Lower leg skin (tissue), 4 donors: ENCODE data around the gene NCKAP5. TPM values are rescaled to one million over a fixed set of nuclear protein-coding genes. Genes with fewer than 3 reads are reported as not detected.

ENCODE experiments used
- DNase-seq, 2 donors: peaks; one replicate each; pipeline ENCODE4 v3.0.0-alpha.2; 2019; ENCODE audit warnings: low spot score in 2 of 2
- H3K4me3 ChIP-seq: fragments of 200-600 bp; sonication (generic); 2 replicates; pipeline ENCODE4 v1.5.1; 2017; ENCODE audit warnings: mild to moderate bottlenecking, low read depth; ENCODE audit not compliant: poor library complexity, severe bottlenecking
- POLR2A ChIP-seq, 2 donors: fragments of 450-650 bp; IDR thresholded peaks; one replicate each; pipeline ENCODE4 v1.6.1; 2016 to 2017; ENCODE audit warnings: antibody characterized with exemption in 2 of 2, mild to moderate bottlenecking in 1 of 2, moderate library complexity in 1 of 2
- WGBS, 2 donors: methylation state at CpG; one replicate each; pipeline ENCODE4 v1.1.5; 2018; 5-methylcytosine and 5-hydroxymethylcytosine counted together
- intact Hi-C: fragments of 100-400 bp; cut with DNase I; formaldehyde crosslinking; loops from one replicate; pipeline ENCODE4 v1.15.0; 2023; ENCODE audit warnings: low total_unique reads
- total RNA-seq, 4 donors: library from RNA; depleted of rRNA; stranded (reverse); fragments of >200 nt; gene quantifications; one replicate each; pipeline ENCODE4 v1.1.0, GENCODE V29; 2016
- TF ChIP-seq, protein P1 (sequence below), 3 donors: fragments of 450-650 bp; IDR thresholded peaks; one replicate each; pipeline ENCODE4 v1.5.1; 2016; ENCODE audit warnings: antibody characterized with exemption in 3 of 3, mild to moderate bottlenecking in 3 of 3, moderate library complexity in 2 of 3

The NCKAP5 gene
- total RNA-seq, 4 donors from 2014 or later: 2.0 to 5.1 (median 3.6) TPM

DNA sequence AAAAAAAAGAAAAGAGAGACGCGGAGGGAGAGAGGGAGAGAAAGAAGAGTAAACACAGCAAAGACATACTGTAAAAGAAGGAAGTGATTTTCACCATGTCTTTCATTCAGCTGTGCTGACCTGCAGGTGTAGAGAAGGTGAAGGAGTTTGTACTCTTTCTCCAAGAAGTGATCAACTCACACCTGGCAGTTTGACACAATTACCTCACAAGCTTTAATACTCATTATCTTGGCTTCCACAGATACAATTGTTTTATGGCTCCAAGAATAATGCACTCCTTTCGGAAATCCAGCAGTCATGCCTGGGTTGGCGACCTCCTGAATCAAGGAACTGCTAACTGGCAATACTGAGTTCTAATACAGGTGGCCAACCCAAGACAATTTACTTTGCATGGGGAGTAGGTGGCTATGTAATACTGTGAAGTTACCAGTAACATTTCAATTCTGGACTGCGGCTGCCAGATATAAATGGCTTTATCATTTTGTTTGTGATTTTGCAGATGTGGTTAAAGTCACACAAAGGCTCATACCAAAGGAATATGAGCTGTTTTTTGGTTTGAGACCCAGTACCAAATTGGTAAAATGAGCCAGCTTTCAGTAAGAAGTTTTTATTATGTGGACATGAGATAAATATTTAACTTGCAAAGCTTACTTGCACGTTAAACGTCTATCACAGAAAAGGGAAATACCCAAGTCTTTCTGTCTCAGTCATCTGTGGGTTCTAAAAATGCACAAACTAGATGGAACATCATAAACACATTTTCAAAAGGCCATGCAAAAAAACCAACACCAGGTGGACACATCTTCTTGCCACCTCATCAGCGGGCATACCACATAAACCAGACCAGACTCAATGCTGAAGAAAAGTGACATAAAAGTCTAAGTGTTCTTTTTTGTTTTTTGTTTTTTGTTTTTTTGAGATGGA, 69.3 kb downstream of the NCKAP5 start:
- DNase-seq: no peak
- 86 to 92% methylated on average over 8 of the region's 8 CpGs for WGBS, 2 donors
- intact Hi-C loops: no loop called here
- no peak for TF ChIP-seq POLR2A (IDR thresholded peaks at IDR 0.05)
- TF ChIP-seq, protein P1, sequence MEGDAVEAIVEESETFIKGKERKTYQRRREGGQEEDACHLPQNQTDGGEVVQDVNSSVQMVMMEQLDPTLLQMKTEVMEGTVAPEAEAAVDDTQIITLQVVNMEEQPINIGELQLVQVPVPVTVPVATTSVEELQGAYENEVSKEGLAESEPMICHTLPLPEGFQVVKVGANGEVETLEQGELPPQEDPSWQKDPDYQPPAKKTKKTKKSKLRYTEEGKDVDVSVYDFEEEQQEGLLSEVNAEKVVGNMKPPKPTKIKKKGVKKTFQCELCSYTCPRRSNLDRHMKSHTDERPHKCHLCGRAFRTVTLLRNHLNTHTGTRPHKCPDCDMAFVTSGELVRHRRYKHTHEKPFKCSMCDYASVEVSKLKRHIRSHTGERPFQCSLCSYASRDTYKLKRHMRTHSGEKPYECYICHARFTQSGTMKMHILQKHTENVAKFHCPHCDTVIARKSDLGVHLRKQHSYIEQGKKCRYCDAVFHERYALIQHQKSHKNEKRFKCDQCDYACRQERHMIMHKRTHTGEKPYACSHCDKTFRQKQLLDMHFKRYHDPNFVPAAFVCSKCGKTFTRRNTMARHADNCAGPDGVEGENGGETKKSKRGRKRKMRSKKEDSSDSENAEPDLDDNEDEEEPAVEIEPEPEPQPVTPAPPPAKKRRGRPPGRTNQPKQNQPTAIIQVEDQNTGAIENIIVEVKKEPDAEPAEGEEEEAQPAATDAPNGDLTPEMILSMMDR (IDR thresholded peaks at IDR 0.05): no peak
- no peak overlapping the region for H3K4me3 ChIP-seq

DNA sequence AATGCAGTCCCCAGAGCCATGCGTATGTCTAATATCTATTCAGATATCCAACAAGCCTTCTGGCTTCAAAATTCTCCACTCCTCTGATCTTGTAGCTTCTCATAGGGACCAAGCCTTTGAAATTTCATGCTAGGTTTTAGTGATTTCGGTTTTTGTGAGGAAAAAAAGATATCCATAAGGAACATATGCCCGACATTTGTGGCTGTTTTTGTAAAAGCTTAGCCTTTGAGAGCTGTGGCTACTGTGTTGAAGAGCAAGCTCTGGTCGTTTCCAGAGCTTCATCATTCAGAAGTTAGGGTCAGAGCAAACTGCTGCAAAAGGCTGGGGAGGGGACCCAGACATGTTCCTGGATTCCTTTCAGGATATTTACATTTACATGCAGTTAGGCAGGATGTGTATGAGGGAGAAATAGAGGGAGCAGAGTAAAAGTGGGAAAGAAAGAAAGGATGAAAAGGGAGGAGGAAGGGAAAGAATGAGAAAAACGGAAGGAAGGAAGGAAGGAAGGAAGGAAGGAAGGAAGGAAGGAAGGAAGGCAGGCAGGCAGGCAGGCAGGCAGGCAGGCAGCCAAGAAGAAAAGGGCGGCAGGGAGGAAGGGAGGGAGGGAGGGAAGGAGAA, 70.2 kb downstream of the NCKAP5 start:
- no peak overlapping the region for H3K4me3 ChIP-seq
- DNase-seq: no peak
- intact Hi-C loops: no loop called here
- 67 to 70% methylated on average over 6 of the region's 6 CpGs for WGBS, 2 donors
- TF ChIP-seq, protein P1 (IDR thresholded peaks at IDR 0.05): no peak
- TF ChIP-seq POLR2A (IDR thresholded peaks at IDR 0.05): no peak

- H3K4me3 ChIP-seq: no peak overlapping the region
- intact Hi-C loops: no loop called here
- no peak for DNase-seq
- TF ChIP-seq, protein P1 (IDR thresholded peaks at IDR 0.05): no peak
- TF ChIP-seq POLR2A (IDR thresholded peaks at IDR 0.05): no peak
- WGBS, 2 donors: 59 to 63% methylated on average over 3 of the region's 3 CpGs
Measured at GRCh38 chr2:133497270-133497893, 70.9 kb downstream of the NCKAP5 start.

DNA sequence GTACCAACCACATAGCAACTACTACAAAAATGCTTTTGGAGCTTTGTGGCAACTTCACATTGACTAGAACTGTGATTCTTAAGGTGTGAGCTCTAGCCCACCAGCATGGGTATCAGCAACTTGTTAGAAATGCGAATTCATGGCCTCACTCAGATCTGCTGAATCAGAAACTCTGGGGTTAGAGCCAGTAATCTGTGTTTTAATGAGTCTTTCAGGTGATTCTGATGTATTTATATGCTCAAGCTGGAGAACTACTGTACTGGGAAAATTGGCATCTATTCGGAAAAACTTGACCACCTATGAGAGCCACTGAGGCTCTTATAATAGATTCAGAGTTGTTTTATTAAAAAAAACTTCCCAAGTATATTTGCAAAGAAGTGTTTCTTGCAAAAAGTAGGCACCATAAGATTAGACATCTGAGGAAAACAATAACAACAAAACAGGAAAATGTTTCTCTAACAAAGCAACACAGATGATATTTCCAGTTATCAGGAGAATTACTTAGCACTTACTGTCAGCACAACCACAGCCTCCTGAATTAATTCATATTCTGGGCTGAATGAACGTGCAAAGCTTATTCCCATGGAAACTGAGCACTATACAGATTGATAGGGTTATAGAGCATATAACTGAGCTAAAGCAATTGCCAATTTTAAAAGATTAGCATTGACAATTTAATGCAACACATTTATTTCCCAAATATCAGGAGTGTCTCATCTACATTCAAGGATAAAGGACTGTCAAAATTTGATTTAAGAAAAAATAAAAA, 71.6 kb downstream of the NCKAP5 start:
- 65 to 76% methylated on average over 3 of the region's 3 CpGs for WGBS, 2 donors
- no peak overlapping the region for H3K4me3 ChIP-seq
- no peak for DNase-seq
- intact Hi-C loops: no loop called here
- TF ChIP-seq, protein P1 (IDR thresholded peaks at IDR 0.05): no peak
- TF ChIP-seq POLR2A (IDR thresholded peaks at IDR 0.05): no peak

DNA sequence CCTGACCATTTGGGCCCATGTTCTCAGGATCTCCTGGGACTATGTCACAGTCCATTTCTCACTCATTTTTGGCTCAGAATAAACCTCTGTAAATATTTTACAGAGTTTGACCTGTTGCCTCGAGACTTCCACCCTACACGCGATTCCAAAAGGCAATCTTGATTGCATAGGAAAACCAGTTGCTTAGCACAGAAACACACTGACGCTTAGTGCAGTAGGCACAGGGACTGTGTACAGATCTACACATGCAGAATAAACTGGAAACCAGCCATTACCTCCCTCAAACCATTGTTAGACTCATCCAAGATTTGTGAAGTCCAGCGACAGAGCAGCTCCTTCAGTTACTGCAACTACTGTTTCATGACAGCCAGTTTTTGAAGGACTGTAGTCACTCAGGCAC, 73.0 kb downstream of the NCKAP5 start:
- WGBS, 2 donors: 60 to 73% methylated on average over 5 of the region's 5 CpGs

More for the DNA sequence above, 73.0 kb downstream of the NCKAP5 start:
- no peak overlapping the region for H3K4me3 ChIP-seq
- intact Hi-C loops: no loop called here
- DNase-seq: no peak
- no peak for TF ChIP-seq POLR2A (IDR thresholded peaks at IDR 0.05)
- TF ChIP-seq, protein P1 (IDR thresholded peaks at IDR 0.05): no peak
